ENCODE measurements around the gene C8A. TPM values are rescaled to one million over a fixed set of nuclear protein-coding genes. Genes with fewer than 3 reads are reported as not detected.

Gene C8A
- total RNA-seq, 1 experiment from 2014 or later: not detected

GRCh38 chr1:56965916-56966697, 111.5 kb downstream of the C8A start, which contains the start of gene C8B:
Gene C8B, minus strand, starts transcription at chr1:56966015. Its CDS starts 67 bp downstream, at chr1:56965948.
- no peak for DNase-seq (ENCODE audit: low read depth)

- DNase-seq (ENCODE audit: low read depth): no peak
These were observed 112.1 kb downstream of the C8A start for GRCh38 chr1:56966698-56966999.

- no peak for DNase-seq (ENCODE audit: low read depth)
These were observed 112.8 kb downstream of the C8A start for GRCh38 chr1:56967355-56967754.

Other genes starting within 250 kb of the C8A start
- gene PRKAA2, start 209.5 kb upstream of the C8A start, total RNA-seq (2014; rRNA removed; shearing (Covaris generic)): 2.0 and 3.4 TPM in 2 replicates
- gene FYB2, start 35.4 kb upstream of the C8A start, total RNA-seq (2014; rRNA removed; shearing (Covaris generic)): not detected in 2 replicates
- gene C8B, start 111.2 kb downstream of the C8A start, total RNA-seq (2014; rRNA removed; shearing (Covaris generic)): not detected in 2 replicates

All from M059J (cell line).